GM18505 (cell line): ENCODE results near the gene KLHDC9.

Experiments used
- ATAC-seq: cut with Tn5 transposase; IDR thresholded peaks from one replicate; pipeline ENCODE4 v1.9.1; 2021; ENCODE audit not compliant: unreplicated experiment
- POLR2A ChIP-seq: IDR thresholded peaks from 4 replicates; pipeline ENCODE4 v1.6.1; 2011; ENCODE audit warnings: borderline replicate concordance; ENCODE audit not compliant: insufficient read depth, insufficient read length; ENCODE audit errors: extremely low read depth

KLHDC9 gene

GRCh38 chr1:161082996-161083747 is 15.0 kb upstream of the KLHDC9 start:
- no peak for ATAC-seq
- TF ChIP-seq POLR2A, result no peak

DNA sequence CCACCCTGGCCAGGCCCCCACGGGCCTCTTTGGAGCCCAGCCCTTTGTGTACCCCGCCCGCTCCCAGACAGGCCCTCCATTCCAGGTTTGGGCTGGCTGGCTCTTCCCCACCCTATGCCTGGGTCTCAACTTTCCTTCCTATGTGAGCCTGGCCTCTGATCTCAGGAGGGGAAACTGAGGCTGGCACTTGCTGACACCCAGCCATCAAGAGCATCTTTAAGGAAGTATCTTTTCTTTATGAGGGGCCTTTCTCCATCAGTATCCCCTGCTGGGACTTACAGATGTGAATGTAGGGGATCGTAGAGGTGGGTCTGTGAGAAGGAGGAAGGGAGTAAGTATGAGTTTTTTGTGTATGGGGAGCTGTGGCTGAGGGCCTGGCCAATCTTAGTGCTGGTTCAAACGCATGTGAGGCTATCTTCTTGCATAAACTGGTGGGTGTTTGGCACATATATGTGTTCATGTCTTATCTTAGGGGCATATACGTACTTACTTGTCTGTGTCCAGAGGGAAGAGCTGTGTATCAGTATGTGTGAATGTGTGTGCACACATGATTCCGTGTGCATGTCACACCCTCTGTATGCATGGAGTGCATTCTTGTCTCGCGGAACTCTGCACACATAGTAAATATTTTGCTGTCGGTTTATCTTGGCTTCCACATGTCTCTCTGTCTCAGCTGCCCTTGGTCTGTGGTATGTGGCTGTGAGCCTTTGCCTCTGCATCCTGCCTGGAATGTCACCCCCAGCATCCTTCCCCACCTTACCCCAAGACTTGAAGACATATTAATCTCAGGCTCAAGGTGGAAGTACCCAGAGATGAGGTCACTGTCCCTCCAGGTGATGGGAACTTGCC is 14.2 kb upstream of the KLHDC9 start:
- no peak for ATAC-seq
- TF ChIP-seq POLR2A, result no peak

GRCh38 chr1:161084597-161084988 is 13.6 kb upstream of the KLHDC9 start:
- TF ChIP-seq POLR2A, result no peak
- ATAC-seq, result no peak

- no peak for ATAC-seq
- no peak for TF ChIP-seq POLR2A
Observed at GRCh38 chr1:161085165-161085564, 13.0 kb upstream of the KLHDC9 start.

GRCh38 chr1:161086457-161086856 is 11.7 kb upstream of the KLHDC9 start:
- no peak for ATAC-seq
- no peak for TF ChIP-seq POLR2A

DNA sequence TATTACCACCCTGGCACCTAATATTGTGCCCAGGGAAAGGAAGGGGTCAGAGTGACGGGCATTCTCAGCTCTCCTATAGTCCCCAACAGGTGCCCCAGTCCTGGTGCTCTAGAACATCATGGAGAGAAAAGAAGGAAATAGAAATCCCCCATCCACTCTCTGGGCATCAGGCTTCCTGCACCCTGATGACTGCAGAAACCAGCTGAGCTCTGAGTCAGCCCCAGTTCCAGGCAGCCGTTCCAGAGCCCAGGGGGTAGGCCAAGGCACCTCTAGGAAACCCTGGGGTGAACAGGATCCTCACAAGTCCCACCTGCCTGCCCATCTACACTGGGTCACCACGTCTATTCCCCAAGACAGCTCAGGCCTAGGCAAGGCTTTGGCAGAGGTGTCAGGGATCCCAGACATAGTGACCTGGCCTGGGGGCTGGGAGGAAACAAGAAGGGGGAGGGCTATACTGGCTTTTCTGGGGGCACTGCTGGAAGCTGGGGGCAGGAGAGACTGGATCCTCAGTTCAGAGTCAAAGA is 9.5 kb upstream of the KLHDC9 start:
- no peak for TF ChIP-seq POLR2A
- no peak for ATAC-seq

DNA sequence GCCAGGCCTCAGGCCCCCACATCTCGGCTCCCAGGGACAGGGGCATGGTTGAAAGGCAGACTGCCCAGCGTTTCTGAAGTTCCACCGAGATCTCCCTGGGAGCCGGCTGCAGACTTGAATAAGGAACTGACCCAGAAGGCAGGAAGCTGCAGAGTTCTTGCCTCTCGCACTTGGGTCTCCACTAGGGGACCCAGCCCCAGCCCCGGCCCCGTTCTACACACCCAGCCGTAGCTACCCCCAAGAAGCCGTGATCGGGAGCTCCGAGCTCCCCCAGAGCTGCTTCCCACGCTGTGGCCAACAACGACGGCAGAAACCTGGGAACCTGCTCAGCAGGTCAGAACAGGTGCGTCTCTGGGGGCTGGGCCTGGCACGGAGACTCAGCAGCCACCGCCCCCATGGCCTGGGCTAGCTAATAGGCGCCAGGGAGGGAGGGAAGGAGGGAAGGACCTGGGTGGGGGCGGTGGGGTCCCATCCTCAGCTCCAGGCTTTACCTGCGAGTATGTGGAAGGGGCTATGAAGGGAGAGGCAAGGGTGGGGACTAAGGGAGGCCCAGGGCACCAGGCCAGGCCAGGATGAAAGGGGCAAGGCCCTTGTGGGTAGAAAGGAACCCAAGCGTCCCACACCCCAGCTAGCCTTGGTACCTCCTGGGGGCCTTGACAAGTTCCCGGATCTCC is 8.8 kb upstream of the KLHDC9 start, which contains the start of gene NECTIN4:
NECTIN4 (minus strand) TSS at position 308 of the 674 bp plus-strand sequence; CDS start at position 46, 262 bp downstream.
- no peak for ATAC-seq
- no peak for TF ChIP-seq POLR2A

- ATAC-seq, result no peak
- TF ChIP-seq POLR2A, result no peak
Observed at GRCh38 chr1:161089938-161090337, 8.2 kb upstream of the KLHDC9 start.

DNA sequence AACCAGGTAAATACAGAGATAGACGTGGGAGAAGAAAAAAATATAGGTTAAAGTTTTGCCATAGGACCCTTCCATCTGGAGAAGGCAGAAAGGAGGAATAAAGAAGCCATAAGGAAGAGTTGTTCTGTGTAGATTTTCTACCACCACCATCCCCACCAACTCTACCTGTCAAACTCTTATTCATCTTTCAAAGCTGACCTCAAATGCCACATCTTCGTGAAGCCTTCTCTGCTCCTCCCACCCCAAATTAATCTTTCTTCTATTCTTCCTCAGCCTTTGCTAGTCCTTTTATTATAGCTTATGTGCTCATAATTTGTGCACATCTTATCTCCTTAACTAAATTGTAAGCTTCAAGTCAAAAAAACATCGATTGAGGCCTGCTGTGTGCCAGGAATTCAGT is 7.5 kb upstream of the KLHDC9 start:
- no peak for ATAC-seq
- no peak for TF ChIP-seq POLR2A

DNA sequence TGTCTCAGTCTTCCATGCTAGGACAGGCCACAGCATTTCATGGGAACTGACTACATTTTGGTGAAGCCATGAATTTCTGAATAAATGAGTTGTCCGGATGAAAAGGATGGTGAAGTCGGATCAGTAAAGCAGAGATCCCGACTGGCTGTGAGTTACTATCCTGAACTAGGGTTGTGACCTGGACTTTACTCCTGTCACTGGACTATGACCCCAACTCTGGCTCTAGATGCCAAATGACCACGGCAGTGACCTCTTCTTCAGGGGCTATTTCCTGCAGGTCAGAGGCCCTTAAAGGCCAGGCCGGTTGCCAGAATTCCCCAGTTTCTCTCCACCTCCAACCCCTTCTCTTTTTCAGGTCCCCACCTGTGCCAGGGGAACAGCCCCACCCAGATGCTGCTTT is 7.1 kb upstream of the KLHDC9 start:
- no peak for TF ChIP-seq POLR2A
- ATAC-seq, result no peak

GRCh38 chr1:161091796-161092507 is 6.2 kb upstream of the KLHDC9 start:
- TF ChIP-seq POLR2A, result no peak
- ATAC-seq, result no peak

GRCh38 chr1:161092621-161093028 is 5.5 kb upstream of the KLHDC9 start:
- ATAC-seq, result no peak
- TF ChIP-seq POLR2A, result no peak
